ENCODE measurements around the gene HNRNPUL2.
"Not testable (repeated sequence)": the region's sequence is repeated elsewhere in the genome, so short reads cannot be mapped to it uniquely, and the experiment has no call there.

Gene HNRNPUL2

DNA sequence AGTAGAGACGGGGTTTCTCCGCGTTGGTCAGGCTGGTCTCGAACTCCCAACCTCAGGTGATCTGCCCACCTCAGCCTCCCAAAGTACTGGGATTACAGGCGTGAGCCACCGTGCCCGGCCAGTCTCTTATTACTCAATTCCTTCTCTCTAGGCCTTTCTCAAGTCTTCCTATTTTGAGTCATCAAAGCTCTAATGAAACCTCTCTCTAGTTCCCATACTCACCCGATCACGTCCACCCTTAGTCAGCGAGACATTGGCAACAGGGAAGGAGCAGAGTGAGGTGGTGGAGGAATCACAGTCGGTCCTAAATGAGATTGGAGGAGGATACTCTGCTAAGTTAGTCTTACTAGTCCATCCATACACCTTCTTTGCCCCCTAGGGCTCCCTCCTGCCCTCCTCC lies 25.0 kb downstream of the HNRNPUL2 start:
- no peak for DNase-seq

DNA sequence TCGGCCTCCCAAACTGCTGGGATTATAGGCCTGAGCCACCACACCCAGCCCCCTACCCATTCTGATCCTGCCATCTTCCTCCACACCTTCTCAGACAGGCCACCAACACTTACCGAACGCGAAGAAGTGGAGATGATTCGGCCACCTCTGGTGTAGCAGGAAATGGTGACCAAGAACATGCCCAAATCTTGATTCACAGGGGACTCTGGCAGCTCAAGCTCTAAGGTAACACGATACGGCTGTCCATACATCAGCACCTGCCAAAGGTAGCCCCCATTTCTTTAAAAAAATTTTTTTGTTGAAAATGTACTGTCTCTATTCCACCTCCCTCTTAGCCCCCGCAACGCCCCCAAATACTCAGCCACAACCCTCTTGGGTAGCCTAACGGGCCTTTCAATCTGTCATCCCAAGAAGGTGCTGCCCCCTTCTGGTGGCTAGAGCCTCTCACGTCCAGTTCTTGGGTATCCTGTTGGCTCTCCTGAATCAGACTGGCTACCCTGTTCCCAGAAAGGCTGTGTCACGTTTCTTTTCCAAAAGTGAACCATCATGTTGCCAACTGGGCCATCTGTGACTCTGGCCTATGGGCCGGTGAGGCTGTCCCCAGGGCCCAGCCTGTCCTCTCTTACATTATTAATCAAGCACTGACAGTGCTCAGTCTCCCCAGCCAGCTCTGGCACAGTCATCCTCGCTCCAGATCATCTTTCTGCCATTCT lies 32.6 kb downstream of the HNRNPUL2 start:
- peak; percentile 83 for DNase-seq

DNA sequence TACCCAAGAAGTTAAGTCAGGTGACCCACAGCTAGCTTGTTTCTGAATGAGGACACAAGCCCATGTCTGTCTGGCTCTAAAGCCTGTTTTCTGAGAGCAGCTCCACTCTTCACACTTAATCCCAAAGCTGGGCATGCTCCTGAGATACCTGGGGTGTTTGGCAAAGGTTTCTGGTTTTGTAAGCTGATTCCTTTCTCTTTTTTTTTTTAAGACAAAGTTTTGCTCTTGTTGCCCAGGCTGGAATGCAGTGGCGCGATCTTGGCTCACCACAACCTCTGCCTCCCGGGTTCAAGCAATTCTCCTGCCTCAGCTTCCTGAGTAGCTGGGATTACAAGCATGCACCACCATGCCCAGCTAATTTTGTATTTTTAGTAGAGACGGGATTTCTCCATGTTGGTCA lies 33.6 kb downstream of the HNRNPUL2 start:
- DNase-seq, result not testable (repeated sequence)

DNA sequence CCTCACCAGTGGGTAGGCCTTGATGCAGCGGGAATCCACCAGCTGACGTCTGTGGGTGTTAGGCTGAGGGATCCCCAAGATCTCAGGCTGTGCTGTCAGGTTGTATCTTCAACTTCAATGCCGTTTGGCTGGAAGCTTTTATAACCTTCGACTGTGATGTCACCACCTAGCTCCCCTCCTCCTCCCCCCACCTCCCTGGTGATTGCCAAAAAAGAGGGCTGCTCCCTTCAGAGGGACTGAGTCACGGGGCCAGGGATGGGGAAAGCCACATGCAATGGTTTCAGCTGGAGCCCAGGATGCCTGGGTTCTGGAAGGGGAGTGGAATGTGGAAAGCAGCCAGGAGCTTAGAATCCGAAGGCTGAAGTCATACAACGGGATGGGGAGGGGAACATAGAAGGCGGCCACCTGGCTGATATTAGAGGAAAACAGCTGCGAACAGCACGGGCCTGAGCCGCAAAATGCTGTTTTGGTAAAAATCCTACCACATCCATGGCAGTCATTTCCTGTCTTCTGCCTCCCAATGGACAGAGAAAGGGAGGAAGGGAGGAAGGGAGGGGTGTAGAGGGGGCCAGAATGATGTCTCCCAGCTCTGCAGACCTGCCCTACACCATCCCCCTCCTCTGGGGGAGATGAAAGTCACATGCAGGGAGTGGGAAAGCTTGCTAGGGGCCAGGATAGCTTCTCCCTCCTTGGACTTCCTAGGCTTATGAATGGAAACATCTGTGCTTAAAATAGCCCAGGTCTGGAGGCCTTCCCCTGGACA lies 37.7 kb downstream of the HNRNPUL2 start, which contains the start of gene LRRN4CL:
Gene LRRN4CL (minus strand): TSS at position 110 of the 763 bp plus-strand sequence. CDS start 1,022 bp downstream, outside the sequence.
- DNase-seq, result no peak

DNA sequence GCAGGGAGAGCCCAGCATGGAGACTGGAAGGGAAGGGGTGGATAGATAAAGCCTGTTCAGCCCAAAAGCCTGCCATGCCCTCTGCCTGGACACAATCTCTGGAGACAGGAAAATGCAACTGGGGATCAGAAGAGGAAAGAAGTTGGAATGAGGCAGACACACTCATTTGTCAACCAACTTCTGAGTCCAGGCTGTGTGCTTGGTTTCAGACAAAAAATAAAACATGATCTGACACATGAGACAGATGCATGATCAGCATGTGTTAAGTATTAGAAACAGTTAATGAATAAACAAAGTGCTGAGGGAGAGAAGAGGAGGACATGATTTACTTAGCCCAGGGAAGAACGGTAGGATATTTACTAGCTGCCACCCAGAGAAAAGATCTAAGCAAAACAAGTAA lies 38.8 kb downstream of the HNRNPUL2 start:
- no peak for DNase-seq

DNA sequence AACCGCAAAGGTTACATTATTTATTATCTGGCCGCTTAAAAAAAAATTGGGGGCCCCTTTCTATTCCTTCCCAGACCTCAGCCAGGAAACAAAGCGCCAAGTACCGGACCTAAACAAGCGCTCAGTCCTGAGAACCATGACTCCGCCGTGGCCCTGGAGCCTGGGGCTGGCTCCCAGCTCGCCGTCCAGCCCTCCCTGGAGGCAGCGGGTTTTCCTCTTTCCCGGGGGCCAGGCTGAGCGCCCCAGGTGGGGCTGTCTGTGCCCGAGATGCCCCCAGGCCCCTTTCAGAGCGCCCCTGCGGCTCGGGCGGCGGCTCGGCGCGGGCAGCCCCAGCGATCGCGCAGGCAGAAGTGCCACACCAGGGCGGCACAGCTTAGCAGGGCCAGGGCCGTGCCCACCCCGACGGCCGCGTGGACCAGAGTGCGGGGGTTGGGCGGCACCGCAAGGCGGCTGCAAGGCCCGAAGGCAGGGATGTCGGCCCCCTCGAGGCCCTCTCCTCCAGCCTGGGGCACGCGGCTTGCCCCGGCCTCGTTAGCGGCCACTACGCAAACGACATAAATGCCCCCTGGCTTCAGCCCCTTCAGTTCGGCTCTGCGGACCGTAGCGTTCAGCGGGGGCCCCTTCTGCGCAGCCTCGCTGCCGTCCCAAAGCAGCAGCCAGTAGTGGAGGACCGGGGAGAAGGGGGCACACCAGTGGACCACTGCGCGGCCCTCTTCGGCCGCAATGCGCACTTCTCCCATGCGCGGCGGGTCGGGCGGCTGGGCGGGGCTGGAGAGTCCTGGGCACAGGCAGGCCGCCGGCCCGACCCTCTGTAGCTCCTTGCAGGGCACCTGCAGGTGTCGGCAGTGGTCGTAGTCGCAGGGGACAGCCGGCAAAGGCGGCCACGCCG lies 39.5 kb downstream of the HNRNPUL2 start:
- DNase-seq, result no peak

DNA sequence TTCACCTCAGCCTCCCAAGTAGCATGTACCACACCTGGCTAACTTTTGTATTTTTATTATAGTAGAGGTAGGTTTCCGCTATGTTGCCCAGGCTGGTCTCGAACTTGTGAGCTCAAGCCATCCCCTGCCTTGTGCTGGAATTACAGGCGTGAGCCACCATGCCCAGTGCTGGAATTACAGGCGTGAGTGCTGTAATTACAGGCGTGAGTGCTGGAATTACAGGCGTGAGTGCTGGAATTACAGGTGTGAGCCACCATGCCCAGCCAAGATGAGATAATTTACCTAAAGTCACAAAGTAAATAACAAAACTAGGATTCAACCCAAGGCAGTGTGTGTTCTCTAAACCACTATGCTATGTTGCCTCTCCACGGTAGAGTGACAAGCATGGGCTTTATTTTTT lies 44.7 kb downstream of the HNRNPUL2 start:
- DNase-seq, result no peak

DNA sequence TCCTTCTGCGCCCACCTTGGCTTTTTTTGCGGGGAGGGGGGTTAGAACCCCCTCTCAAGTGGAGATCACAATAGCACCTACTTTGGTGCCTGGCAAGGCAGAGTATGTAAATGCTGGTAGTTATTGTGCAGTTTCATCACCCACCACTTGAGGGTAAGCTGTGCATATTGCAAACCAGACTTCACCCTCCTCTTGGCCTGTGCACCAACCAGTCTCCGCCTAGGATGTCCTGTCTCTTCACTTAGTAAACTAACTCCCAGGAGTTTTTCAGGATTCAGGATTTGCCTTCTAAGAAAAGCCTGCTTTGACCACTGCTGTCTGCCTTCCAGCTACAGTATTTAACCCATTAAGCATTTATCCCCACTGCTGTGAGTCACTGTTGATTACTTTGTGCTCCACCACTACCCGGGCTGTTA lies 46.4 kb downstream of the HNRNPUL2 start:
- DNase-seq, result no peak

DNA sequence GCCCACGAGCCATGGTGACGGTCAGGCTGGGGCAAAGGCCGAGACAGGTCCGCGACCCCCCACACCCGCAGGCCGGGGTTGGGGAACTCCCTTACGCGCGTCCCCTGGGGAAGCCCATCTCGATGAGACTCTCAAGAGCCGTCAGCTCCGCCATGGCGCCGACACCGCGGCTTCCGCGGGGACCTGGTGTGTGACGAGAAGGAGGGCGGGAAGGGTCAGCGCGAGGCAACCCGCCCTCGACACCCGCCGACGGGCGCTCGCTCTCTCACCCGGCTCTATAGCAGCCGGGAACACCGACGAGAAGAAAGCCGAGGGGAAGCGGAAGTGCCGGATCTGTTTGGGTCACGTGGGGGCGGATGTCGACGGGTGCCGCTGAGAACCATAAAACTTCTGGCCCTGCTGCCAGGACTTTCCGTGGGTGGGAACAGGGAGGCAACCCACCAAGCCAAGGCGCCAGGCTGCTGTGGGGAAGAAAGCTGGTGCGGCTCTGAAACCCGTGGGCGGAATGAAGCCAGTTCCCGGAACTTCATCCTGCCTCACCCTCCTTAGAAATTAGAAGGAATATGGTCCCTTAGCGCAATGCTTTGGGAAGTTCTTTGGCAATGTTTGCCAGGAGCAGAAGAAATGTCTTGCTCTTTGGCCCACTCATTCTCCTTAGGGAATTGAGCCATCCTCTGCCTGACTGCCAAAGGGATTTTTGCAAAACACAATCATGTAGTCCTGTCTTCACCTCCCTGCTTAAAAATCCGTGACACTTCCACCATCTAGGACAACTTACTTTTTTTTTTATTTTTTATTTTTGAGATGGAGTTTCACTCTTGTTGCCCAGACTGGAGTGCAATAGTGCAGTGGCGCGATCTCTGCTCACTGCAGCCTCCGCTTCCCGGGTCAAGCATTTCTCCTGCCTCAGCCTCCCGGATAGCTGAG lies 48.2 kb downstream of the HNRNPUL2 start, which contains the start of gene UBXN1:
Gene UBXN1 (minus strand): TSS at position 304 of the 927 bp plus-strand sequence. CDS start 150 bp downstream, at position 154.
- peak; percentile 92 for DNase-seq

DNA sequence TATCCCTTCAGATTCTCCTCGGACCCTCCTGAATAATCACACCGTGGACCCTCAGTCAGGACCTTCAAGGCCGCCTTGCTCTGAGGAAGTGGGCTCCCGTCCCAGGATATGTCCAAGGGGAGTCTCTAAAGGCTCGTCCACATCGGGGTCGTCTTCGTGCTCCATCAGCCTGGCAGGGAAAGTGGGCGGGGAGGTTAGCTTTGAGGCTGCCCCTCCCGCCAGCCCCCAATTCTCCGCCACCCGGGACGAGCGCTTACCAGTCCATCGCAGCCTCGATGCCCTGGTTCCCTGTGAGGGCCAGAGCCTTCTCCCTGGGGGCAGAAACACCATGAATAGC lies 48.9 kb downstream of the HNRNPUL2 start:
- DNase-seq, result no peak

DNA sequence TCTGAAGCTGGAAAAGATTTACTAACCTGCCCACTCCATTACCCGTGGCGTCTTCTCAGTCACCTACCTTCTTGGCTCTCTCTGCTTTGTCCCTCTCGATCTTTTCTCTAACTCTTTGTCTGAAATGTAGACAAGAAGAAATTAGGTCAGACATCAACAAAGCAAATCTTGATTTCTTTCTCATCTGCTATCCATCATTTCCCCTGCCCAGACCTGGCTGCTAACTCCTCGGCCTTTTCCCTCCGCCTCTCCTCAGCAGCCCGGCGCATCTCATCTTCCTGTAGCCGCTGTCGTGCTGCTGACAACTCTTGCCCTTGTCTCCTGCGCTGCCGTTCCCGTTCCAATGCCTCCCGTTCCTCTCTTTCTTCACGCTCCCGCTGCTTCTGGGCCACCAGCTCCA lies 49.5 kb downstream of the HNRNPUL2 start:
- DNase-seq, result no peak

DNA sequence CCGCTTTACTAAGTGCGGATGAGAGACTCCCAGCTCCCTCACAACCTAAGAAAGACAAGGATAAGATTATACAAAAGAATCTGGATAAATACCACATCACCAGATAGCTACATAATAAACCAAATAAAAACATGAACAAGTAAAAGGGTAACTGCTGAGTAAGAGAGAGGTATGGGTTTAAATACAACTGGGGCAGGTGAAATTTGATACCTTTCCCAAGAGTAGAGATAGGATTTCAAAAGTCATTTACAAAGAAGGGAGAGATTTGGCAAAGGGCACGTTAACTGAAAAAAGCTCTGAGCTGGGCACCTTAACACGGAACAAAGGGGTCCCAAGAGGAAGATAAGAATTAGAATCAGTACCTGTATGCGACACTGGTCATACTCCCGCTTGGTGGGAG lies 50.1 kb downstream of the HNRNPUL2 start:
- DNase-seq, result no peak

DNA sequence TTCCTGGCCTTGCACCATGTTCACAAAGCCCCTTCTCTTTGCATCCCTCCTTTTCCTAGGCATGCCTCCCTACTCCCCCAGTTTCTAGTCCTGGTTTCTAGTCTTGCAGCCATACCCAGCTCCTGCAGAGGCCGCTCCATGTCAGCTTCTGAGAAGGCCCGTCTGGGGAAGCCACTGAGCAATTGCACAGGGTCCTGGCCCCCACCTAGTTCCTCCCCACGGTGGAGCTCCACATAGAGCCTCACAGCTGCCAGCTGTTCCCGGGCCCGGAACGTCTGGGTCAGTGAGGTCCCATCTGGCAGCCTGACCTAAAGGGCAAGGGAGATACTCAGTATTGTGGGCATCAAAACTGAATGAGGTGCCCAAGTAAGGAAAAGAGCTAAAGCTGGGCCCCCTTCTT lies 50.6 kb downstream of the HNRNPUL2 start:
- no peak for DNase-seq

DNA sequence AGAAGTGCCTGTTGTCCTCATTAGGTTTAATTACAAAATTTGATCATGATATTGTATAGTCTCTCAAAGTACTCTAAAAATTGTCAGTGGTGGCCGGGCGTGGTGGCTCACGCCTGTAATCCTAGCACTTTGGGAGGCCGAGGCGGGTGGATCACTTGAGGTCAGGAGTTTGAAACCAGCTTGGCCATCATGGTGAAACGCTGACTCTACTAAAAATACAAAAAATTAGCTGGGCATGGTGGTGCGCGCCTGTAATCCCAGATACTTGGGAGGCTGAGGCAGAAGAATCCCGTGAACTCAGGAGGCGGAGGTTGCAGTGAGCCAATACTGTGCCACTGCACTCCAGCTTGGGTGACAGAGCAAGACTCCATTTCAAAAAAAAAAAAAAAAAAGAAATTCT lies 51.8 kb downstream of the HNRNPUL2 start:
- not testable (repeated sequence) for DNase-seq

DNA sequence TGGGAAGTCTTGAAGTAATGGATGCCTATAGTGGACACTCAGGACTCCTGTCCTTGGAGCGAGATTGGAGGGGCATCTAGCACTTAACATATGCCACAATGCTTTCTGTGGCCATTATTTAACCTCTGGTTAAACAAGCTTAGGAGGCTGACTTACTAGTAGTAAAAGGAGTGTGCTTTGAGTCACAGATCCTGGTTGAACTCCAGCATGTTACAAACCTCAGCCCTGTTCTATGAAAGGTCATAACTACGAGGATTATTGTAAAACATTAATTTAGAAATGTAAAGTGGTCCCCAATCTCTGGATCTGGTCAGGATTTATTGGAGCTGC lies 54.1 kb downstream of the HNRNPUL2 start:
- DNase-seq, result no peak

DNA sequence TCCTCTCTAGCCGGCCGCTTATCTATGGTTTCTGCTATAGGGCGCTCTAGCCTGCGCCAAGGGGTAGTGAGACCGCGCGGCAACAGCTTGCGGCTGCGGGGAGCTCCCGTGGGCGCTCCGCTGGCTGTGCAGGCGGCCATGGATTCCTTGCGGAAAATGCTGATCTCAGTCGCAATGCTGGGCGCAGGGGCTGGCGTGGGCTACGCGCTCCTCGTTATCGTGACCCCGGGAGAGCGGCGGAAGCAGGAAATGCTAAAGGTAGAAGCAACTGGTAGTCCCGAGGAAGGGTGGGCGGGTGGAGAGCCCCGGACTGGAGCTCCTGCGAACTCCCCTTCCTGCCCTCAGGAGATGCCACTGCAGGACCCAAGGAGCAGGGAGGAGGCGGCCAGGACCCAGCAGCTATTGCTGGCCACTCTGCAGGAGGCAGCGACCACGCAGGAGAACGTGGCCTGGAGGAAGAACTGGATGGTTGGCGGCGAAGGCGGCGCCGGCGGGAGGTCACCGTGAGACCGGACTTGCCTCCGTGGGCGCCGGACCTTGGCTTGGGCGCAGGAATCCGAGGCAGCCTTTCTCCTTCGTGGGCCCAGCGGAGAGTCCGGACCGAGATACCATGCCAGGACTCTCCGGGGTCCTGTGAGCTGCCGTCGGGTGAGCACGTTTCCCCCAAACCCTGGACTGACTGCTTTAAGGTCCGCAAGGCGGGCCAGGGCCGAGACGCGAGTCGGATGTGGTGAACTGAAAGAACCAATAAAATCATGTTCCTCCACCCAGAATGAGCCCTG lies 55.5 kb downstream of the HNRNPUL2 start, which contains the start of the genes LBHD1 and UQCC3:
Gene LBHD1 (minus strand): TSS at position 660 of the 782 bp plus-strand sequence. CDS start 2,236 bp downstream, outside the sequence.
Gene UQCC3 (plus strand): TSS at position 66 of the 782 bp plus-strand sequence. CDS start 73 bp downstream, at position 139.
- peak; percentile 82 for DNase-seq

DNA sequence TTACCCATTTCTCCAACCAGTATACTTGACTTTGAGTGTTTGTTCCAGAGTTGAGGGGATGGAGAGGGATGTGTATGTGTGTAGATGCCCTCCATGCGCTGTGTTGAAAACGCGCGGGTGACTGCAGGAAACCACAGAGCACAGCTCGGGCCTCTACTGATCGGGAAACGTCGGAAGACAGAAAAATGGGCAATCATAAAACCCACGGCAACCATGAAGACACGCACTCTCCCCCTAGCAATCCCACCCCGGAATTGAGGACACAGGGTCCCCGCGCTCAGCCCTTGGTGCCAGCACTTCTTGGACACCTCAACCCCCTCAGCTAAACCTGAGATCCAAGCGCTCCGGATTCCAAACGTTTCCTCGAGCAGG lies 56.0 kb downstream of the HNRNPUL2 start:
- DNase-seq, result no peak

DNA sequence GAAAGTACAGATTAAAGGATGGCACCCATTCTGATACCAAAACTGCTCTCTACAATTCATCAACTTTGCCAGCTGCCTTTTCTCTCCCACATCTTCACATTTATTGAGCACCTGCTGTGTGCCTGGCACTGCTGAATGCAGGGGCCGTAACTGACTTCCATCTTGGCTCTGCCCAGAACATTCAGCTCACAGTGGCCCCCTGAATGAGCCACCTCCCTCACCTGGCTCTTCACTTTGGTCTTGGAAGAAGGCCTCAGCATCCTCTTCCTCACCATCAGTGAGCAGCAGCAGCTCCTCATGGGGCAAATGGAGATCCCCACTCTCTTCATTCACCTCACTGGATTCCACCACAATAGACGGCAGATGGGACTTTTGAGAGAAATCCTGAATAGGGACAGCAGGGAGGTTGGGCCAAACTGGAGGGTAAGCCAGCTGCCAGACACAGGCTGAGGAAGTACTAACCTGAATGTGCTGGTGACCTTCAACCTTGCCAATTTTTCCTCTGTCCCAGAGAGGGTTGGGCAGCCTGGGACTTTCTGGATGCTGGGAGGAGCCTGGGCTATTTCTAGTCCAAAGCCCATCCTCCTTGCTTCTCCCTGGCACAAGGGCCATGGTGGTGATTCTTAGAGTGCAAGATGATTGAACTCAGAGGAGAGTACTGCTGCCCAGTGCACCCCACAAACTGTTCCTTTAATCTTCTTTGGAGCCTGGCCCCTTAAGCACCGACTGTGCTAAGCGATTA lies 57.7 kb downstream of the HNRNPUL2 start:
- DNase-seq, result no peak

DNA sequence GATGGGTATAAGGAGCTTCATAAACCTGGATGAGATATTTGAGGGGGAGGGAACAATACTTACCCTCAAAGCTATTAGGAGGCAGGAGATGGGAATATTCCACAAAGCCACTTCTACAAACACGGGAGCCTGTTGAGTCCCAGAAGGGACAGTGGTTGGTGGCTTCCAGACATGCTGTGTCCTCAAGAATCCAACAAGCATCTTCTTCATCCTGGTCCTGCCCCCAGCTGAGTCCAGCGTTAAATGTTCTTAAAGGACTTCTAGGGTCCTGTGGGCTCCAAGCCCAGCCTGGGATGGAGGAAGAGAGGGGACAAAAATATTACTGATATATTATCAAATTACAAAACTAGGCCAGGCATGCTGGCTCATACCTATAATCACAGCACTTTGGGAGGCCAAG lies 59.8 kb downstream of the HNRNPUL2 start:
- DNase-seq, result no peak

DNA sequence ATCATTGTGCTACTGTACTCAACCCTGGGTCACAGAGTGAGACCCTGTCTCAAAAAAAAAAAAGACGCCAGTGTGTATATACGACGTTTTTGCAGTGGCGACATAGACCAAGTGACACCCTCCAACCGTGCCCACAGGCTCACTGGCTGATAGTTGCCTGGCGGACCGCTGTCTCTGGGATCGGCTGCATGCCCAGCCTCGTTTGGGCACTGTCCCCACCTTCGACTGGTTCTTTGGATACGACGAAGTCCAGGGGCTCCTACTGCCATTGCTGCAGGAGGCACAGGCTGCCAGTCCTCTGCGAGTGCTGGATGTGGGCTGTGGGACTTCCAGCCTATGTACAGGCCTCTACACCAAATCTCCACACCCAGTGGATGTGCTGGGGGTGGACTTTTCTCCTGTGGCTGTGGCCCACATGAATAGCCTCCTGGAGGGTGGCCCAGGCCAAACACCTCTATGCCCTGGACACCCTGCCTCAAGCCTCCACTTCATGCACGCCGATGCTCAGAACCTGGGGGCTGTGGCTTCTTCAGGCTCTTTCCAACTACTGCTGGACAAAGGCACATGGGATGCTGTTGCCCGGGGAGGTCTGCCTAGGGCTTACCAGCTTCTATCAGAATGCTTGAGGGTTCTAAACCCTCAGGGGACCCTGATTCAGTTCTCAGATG lies 60.9 kb downstream of the HNRNPUL2 start:
- DNase-seq, result peak; percentile 47
